Bronchial epithelial cell (primary cell): ENCODE measurements around the gene CBFA2T3. TPM values are rescaled to one million over a fixed set of nuclear protein-coding genes. Genes with fewer than 3 reads are reported as not detected.
"Not testable (repeated sequence)": the region's sequence is repeated elsewhere in the genome, so short reads cannot be mapped to it uniquely, and the experiment has no call there.

ENCODE experiments used
- DNase-seq: peaks from one replicate; pipeline ENCODE4 v3.0.0-alpha.2; 2010; ENCODE audit warnings: low read depth
- FAIRE-seq: peaks from 2 replicates; lab custom pipeline; 2011; peaks lifted over from hg19 to GRCh38; lab: Jason Lieb, UNC
- H3K27me3 ChIP-seq: 2 replicates; pipeline ENCODE4 v1.5.1; 2011; ENCODE audit warnings: low read length; ENCODE audit not compliant: control insufficient read depth, insufficient read depth
- H3K36me3 ChIP-seq: 2 replicates; pipeline ENCODE4 v1.5.1; 2011; ENCODE audit warnings: low read length; ENCODE audit not compliant: control insufficient read depth, insufficient read depth
- H3K4me3 ChIP-seq: 2 replicates; pipeline ENCODE4 v1.5.1; 2011; ENCODE audit warnings: mild to moderate bottlenecking, low read depth, low read length, control low read depth
- total RNA-seq: library from RNA; depleted of rRNA; stranded (reverse); fragments of >200 nt; gene quantifications from 2 replicates; pipeline ENCODE4 v1.2.1, GENCODE V29; 2014
- TF ChIP-seq, protein P1 (sequence below): IDR thresholded peaks from 2 replicates; pipeline ENCODE4 v1.5.1; 2011; ENCODE audit warnings: mild to moderate bottlenecking, moderate library complexity, low read length, control low read depth, inconsistent platforms; ENCODE audit not compliant: insufficient read depth, severe bottlenecking

CBFA2T3 gene
- total RNA-seq, 1 donor from 2014 or later, result 0.26 TPM

GRCh38 chr16:89004209-89004831, 27.3 kb upstream of the CBFA2T3 start:
- Histone ChIP-seq H3K27me3 (no peaks in the 10 kb centered on the region), H3K4me3 (no peak overlapping the region), H3K36me3 (no peaks in the 10 kb centered on the region)
- TF ChIP-seq, protein P1, sequence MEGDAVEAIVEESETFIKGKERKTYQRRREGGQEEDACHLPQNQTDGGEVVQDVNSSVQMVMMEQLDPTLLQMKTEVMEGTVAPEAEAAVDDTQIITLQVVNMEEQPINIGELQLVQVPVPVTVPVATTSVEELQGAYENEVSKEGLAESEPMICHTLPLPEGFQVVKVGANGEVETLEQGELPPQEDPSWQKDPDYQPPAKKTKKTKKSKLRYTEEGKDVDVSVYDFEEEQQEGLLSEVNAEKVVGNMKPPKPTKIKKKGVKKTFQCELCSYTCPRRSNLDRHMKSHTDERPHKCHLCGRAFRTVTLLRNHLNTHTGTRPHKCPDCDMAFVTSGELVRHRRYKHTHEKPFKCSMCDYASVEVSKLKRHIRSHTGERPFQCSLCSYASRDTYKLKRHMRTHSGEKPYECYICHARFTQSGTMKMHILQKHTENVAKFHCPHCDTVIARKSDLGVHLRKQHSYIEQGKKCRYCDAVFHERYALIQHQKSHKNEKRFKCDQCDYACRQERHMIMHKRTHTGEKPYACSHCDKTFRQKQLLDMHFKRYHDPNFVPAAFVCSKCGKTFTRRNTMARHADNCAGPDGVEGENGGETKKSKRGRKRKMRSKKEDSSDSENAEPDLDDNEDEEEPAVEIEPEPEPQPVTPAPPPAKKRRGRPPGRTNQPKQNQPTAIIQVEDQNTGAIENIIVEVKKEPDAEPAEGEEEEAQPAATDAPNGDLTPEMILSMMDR, result no peak
- DNase-seq (no peak), FAIRE-seq (no peak)

GRCh38 chr16:89003831-89004208, 26.8 kb upstream of the CBFA2T3 start:
- TF ChIP-seq, protein P1, result no peak
- no peak for FAIRE-seq
- no peak for DNase-seq
- Histone ChIP-seq H3K27me3 (no peaks in the 10 kb centered on the region), H3K36me3 (no peaks in the 10 kb centered on the region), H3K4me3 (no peak overlapping the region)

GRCh38 chr16:89002851-89003830, 26.1 kb upstream of the CBFA2T3 start:
- TF ChIP-seq, protein P1, result no peak
- DNase-seq (no peak), FAIRE-seq (no peak)
- H3K27me3 ChIP-seq, result no peaks in the 10 kb centered on the region
- H3K4me3 ChIP-seq, result no peak overlapping the region
- H3K36me3 ChIP-seq, result no peaks in the 10 kb centered on the region

DNA sequence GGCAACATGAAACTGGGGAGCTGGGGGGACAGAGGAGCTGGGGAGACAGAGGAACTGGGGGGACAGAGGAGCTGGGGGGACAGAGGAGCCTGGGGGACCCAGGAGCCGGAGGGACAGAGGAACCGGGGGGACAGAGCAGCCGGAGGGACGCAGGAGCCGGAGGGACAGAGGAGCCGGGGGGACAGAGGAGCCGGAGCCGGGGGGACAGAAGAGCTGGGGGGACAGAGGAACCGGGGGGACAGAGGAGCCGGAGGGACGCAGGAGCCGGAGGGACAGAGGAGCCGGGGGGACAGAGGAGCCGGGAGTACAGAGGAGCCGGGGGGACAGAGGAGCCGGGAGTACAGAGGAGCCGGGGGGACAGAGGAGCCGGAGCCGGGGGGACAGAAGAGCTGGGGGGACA, 25.1 kb upstream of the CBFA2T3 start:
- DNase-seq, H3K27me3 ChIP-seq, FAIRE-seq, H3K4me3 ChIP-seq, H3K36me3 ChIP-seq: not testable (repeated sequence)

DNA sequence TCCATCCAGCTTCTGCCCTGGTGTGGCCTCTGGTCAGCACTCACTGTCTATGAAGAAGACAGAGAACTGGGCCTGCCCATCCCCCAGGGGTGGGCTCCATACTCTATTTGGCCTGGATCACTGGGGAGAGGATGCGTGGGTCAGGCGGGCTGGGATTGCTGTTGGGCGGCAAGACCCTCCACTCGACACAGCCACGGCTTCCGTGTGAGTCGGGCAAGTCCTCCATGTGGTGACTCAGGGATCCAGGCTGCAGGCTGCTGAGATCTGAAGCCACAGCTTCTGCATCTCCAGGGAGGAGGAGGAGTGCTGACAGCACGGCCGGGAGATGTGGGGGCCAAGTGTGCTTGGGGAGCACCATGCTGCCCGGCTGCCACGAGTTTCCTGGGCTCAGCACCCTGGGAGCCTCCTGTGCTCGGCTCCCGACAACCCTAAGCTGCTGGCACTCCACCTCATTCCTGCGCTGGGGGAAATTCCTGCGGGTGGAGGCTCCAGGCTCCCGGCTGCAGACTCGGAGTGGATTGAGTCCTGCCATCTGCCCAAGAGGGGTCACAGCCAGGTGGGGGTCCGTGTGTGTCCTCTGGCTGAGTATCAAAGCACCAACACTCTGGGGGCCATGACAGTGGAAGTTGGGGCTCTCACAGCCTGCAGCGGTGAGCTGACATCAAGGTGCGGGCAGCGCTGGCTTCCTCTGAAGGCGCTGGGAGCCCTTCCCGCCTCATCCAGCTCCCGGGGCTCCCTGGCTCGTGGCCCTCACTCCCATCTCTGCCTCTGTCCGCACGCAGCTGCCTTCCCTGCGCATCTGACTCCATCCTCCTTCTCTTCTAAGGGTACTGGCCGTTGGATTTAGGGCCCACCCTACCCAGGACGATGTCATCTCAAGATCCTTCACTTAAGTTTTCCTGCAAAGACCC, 24.4 kb upstream of the CBFA2T3 start:
- Histone ChIP-seq H3K36me3 (no peaks in the 10 kb centered on the region), H3K4me3 (no peak overlapping the region), H3K27me3 (no peaks in the 10 kb centered on the region)
- DNase-seq, result no peak
- TF ChIP-seq, protein P1, result no peak
- no peak for FAIRE-seq
